ENCODE data around the gene PRKN. TPM values are rescaled to one million over a fixed set of nuclear protein-coding genes. Genes with fewer than 3 reads are reported as not detected.
"Not testable (repeated sequence)": the region's sequence is repeated elsewhere in the genome, so short reads cannot be mapped to it uniquely, and the experiment has no call there.

The PRKN gene
- total and polyA plus RNA-seq, 2 experiments from 2014 or later: 0.10 to 0.84 TPM

DNA sequence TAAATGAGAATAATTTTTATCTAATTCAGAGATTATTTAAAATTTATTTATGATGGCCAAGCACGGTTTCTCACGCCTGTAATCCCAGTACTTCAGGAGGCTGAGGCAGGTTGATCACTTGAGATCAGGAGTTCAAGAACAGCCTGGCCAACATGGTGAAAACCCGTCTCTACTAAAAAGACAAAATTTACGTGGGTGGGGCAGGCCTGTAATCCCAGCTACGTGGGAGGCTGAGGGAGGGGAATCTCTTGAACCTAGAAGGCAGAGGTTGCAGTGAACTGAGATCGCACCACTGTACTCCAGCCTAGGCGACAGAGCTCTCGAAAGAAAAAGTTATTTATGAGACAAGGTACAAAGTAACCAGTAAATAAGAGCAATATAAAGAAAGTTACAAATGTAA, 1394.2 kb downstream of the PRKN start (continued):
- TF ChIP-seq, protein P1, sequence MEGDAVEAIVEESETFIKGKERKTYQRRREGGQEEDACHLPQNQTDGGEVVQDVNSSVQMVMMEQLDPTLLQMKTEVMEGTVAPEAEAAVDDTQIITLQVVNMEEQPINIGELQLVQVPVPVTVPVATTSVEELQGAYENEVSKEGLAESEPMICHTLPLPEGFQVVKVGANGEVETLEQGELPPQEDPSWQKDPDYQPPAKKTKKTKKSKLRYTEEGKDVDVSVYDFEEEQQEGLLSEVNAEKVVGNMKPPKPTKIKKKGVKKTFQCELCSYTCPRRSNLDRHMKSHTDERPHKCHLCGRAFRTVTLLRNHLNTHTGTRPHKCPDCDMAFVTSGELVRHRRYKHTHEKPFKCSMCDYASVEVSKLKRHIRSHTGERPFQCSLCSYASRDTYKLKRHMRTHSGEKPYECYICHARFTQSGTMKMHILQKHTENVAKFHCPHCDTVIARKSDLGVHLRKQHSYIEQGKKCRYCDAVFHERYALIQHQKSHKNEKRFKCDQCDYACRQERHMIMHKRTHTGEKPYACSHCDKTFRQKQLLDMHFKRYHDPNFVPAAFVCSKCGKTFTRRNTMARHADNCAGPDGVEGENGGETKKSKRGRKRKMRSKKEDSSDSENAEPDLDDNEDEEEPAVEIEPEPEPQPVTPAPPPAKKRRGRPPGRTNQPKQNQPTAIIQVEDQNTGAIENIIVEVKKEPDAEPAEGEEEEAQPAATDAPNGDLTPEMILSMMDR (conservative IDR thresholded peaks at IDR 0.05; ENCODE audit: low read depth in 2 of 2): no peak
- TF ChIP-seq, protein P2, sequence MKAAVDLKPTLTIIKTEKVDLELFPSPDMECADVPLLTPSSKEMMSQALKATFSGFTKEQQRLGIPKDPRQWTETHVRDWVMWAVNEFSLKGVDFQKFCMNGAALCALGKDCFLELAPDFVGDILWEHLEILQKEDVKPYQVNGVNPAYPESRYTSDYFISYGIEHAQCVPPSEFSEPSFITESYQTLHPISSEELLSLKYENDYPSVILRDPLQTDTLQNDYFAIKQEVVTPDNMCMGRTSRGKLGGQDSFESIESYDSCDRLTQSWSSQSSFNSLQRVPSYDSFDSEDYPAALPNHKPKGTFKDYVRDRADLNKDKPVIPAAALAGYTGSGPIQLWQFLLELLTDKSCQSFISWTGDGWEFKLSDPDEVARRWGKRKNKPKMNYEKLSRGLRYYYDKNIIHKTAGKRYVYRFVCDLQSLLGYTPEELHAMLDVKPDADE (IDR thresholded peaks at IDR 0.05): no peak
- no peak for TF ChIP-seq EZH2 (IDR thresholded peaks at IDR 0.05; ENCODE audit: low read depth, unreplicated experiment)

DNA sequence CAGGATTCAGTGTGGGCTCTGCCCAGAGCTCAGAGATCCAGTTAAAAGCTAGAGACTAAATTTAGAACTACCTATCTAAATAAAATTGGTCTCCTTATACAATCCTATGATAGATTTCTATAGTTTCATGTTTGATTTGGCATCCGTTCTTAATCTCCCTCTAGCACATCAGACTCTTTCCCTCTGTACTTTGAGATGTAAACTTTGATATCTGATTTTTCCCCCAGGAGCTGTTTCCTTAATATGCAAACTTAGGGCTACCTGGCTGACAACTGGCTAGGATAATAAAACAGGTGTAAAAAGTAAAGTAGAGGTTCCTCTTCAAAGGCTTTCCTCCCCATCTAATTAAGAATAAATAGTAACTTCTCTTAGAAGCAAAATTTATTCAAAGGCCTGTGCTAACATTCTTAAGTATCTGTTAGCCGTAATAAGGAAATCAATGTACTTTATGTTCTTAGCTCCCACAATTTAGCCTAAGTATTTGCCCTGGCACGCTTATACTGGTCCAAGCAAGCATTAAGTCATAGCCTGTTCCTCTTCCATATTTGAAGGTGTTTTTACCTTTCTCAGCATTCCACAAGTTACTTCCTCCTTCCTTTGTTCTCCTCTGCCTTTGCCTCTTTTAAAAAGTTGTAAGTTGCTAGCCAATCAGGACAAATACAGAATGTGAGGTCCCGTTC, 1396.0 kb downstream of the PRKN start:
- not testable (repeated sequence) for H3K27ac ChIP-seq (ENCODE audit: low read depth); H3K4me3 ChIP-seq; H3K79me2 ChIP-seq (replicated peaks; ENCODE audit: insufficient read depth); H3F3A ChIP-seq (replicated peaks; ENCODE audit: low read depth); ATAC-seq; H2AFZ ChIP-seq; H3K4me2 ChIP-seq; H3K4me1 ChIP-seq (ENCODE audit: insufficient read depth); H4K20me1 ChIP-seq (replicated peaks; ENCODE audit: insufficient read depth); H3K27me3 ChIP-seq (ENCODE audit: insufficient read depth); H3K4me3 Mint-ChIP-seq; H3K4me1 Mint-ChIP-seq; H3K9me2 ChIP-seq (ENCODE audit: insufficient read depth); H3K27ac Mint-ChIP-seq; DNase-seq (ENCODE audit: low spot score); H3K27me3 Mint-ChIP-seq (ENCODE audit: insufficient read depth, low read depth, poor library complexity)
- Mint-ChIP-seq H3K9me3 (peaks cover 63% of the 10 kb centered on the region), H3K36me3 (ENCODE audit: low read depth) (peaks cover 40% of the 10 kb centered on the region; the same call in 2 of the 3 replicates)
- peaks cover 21% of the 10 kb centered on the region for H3K36me3 ChIP-seq (ENCODE audit: insufficient read depth)

DNA sequence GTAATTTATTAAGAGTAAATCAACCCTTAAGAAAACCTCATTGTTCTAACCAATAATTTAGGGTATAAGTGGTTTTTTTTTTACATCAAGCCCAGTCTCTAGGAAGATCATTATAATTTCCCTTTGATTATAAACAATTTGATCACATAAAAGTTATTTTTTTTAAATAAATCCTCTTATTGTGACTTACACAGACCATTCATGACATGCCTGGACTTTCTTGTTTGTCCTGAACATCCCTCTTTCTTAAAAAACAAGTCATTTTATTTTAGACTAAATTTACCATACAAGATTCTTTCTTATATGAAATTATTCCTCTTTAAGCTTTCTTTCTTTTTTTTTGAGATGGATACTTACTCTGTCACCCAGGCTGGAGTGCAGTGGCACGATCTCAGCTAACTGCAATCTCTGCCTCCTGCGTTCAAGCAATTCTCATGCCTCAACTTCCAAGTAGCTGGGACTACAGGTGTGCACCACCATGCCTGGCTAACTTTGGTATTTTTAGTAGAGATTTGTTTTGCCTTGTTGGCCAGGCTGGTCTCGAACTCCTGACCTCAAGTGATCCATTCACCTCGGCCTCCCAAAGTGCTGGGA, 1400.1 kb downstream of the PRKN start:
- Histone ChIP-seq H3K27me3 (ENCODE audit: insufficient read depth) (no peaks in the 10 kb centered on the region), H3F3A (replicated peaks; ENCODE audit: low read depth) (no peaks in the 10 kb centered on the region), H3K4me2 (no peak overlapping the region), H2AFZ (no peak overlapping the region), H3K79me2 (replicated peaks; ENCODE audit: insufficient read depth) (no peaks in the 10 kb centered on the region), H3K36me3 (ENCODE audit: insufficient read depth) (peaks cover 30% of the 10 kb centered on the region), H3K27ac (ENCODE audit: low read depth) (no peak overlapping the region), H4K20me1 (replicated peaks; ENCODE audit: insufficient read depth) (no peaks in the 10 kb centered on the region), H3K4me3 (no peak overlapping the region), H3K4me1 (ENCODE audit: insufficient read depth) (peaks cover 7% of the 10 kb centered on the region; the same call in 1 of the 2 replicates), H3K9me2 (ENCODE audit: insufficient read depth) (peaks cover 9% of the 10 kb centered on the region; the same call in 1 of the 2 replicates)
- H3K27me3 Mint-ChIP-seq (ENCODE audit: insufficient read depth, low read depth, poor library complexity): peaks cover 3% of the 10 kb centered on the region
- H3K4me3 Mint-ChIP-seq: no peak overlapping the region
- no peak for ATAC-seq
- H3K9me3 Mint-ChIP-seq: peaks cover 78% of the 10 kb centered on the region
- DNase-seq (ENCODE audit: low spot score): peak; percentile 60
- H3K4me1 Mint-ChIP-seq: peaks cover 3% of the 10 kb centered on the region; the same call in 1 of the 3 replicates
- no peak overlapping the region for H3K27ac Mint-ChIP-seq
- peaks cover 56% of the 10 kb centered on the region; the same call in 2 of the 3 replicates for H3K36me3 Mint-ChIP-seq (ENCODE audit: low read depth)
- TF ChIP-seq, protein P1 (conservative IDR thresholded peaks at IDR 0.05; ENCODE audit: low read depth in 2 of 2): no peak
- TF ChIP-seq JUNB (IDR thresholded peaks at IDR 0.05; ENCODE audit: unreplicated experiment) (no peak), NANOG (IDR thresholded peaks at IDR 0.05; ENCODE audit: borderline replicate concordance) (no peak), ZNF331 (CRISPR knock-in tag; IDR thresholded peaks at IDR 0.05; ENCODE audit: low read depth) (no peak), EZH2 (IDR thresholded peaks at IDR 0.05; ENCODE audit: low read depth, unreplicated experiment) (no peak), CREB1 (CRISPR knock-in tag; IDR thresholded peaks at IDR 0.05; ENCODE audit: low read depth) (no peak), STAT1 (IDR thresholded peaks at IDR 0.05; ENCODE audit: unreplicated experiment) (no peak), POLR2AphosphoS5 (IDR thresholded peaks at IDR 0.05; ENCODE audit: low read depth) (no peak), ZNF114 (CRISPR knock-in tag; IDR thresholded peaks at IDR 0.05) (no peak)
- TF ChIP-seq, protein P2 (IDR thresholded peaks at IDR 0.05): no peak
- TF ChIP-seq, protein P3, sequence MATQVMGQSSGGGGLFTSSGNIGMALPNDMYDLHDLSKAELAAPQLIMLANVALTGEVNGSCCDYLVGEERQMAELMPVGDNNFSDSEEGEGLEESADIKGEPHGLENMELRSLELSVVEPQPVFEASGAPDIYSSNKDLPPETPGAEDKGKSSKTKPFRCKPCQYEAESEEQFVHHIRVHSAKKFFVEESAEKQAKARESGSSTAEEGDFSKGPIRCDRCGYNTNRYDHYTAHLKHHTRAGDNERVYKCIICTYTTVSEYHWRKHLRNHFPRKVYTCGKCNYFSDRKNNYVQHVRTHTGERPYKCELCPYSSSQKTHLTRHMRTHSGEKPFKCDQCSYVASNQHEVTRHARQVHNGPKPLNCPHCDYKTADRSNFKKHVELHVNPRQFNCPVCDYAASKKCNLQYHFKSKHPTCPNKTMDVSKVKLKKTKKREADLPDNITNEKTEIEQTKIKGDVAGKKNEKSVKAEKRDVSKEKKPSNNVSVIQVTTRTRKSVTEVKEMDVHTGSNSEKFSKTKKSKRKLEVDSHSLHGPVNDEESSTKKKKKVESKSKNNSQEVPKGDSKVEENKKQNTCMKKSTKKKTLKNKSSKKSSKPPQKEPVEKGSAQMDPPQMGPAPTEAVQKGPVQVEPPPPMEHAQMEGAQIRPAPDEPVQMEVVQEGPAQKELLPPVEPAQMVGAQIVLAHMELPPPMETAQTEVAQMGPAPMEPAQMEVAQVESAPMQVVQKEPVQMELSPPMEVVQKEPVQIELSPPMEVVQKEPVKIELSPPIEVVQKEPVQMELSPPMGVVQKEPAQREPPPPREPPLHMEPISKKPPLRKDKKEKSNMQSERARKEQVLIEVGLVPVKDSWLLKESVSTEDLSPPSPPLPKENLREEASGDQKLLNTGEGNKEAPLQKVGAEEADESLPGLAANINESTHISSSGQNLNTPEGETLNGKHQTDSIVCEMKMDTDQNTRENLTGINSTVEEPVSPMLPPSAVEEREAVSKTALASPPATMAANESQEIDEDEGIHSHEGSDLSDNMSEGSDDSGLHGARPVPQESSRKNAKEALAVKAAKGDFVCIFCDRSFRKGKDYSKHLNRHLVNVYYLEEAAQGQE (IDR thresholded peaks at IDR 0.05; ENCODE audit: unreplicated experiment): no peak

Measured in GM23338 (cell line).